Cortex of kidney (tissue), 1 donor: ENCODE measurements around the gene ANKS3.

Experiments used
- DNase-seq: peaks from one replicate; lab custom pipeline; 2025; lab: John Stamatoyannopoulos, UW

ANKS3 gene

DNA sequence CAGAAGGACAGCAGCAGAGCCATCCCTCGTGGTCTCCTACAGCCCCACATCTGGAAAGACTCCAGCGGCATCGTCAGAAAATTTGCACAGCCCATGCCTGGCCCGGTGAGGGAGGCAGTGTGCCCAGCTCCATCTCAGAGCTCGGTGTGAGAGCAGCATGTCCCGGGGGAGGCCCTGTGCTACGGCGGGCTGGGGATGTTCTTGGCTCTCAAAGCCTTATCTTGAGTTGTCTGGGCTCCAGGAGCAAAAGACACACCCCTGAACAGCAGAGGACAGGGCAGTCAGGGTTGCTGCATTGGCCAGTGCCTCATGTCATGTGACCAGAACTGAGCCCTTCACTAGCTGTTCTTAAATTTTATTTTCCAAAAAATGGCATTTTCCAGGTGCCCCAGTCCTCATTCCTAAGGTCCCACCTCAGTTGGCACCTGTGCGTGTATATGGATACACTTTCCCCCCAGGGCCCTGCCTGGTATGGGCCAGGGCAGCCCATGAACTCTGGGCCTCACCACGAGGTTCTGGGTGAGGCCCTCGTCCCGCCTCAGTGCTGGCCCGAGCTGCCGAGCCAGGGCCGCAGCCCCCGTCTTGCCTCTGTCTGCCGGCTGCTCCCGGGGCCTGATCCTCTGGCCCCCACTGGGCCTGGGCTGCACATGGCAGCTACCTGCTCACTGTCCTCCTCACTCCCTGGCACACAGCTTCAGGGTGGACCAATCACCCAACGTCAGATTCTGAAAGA lies 37.7 kb downstream of the ANKS3 start:
- no peak for DNase-seq

GRCh38 chr16:4695473-4696171 lies 38.4 kb downstream of the ANKS3 start:
- no peak for DNase-seq

GRCh38 chr16:4694642-4695451 lies 39.2 kb downstream of the ANKS3 start:
- no peak for DNase-seq

GRCh38 chr16:4693956-4694641 lies 40.0 kb downstream of the ANKS3 start:
- DNase-seq: no peak

DNA sequence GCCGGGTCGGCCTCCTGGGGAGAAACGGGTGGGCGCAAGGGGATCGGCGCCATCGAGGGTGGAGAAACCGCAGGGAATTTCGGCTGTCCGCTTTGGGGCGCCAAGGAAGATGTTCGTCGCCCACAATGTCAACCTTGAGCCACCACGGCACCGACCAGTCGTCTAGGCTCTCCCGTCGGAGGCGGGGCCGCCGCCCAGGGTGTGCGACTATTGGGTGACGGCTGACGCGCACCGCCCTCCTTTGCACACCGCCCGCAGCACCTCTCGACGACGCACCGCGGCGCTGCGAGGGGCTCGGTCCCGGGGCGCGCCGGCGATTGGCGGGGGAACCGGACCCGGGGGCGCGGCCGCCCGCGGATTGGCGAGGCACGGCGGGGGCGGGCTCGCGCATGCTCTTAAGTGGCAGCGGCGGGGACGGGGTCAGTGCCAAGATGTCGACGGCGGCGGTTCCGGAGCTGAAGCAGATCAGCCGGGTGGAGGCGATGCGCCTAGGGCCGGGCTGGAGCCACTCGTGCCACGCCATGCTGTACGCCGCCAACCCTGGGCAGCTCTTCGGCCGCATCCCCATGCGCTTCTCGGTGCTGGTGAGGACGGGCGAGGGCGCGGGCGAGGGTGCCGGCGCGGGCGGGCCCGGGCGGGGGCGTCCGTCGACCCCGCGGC lies 40.6 kb downstream of the ANKS3 start, which contains the start of gene NUDT16L1:
Gene NUDT16L1, plus strand, starts transcription at position 267 of the 660 bp plus-strand sequence. Its CDS starts 165 bp downstream, at position 432.
- DNase-seq: peak; percentile 92

DNA sequence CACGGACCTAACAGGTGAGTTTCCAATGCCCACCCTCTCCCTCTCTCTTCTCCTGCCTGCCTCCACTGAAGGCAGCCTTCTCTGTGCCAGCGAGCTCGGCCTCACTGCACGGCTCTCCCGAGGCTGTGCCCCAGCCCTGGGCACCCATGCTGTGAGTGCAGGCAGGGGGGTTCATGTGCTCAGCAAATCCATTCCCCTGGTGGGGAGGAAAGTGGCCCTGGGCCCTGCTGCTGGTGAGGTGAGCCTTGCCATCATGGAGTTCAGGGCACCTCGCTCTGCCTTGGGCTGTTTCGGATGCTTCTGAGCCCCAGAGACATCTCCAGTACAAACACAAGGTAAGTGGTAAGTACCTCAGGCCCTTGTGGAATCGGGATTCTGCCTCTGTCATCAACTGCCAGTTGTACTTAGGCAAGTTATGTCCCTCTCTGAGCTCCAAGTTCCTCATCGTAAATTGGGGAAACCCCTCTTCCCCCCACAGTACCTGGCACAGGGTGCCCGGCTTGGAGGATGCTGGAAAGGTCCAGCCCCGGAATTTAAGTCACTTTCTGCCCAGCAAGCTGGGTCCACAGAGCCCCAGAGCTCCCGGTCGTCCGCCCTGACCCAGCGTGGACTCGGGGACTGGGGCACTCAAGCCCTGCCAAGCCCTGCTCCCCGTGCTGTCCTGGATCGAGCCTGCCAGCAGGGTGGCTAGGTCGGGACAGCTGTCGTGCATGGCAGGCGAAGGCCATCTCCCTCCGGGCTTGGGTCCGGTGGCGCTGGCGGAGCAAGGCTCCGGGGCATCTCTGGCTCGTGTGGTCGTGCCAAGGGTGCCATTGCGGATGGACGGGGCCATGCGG lies 41.4 kb downstream of the ANKS3 start:
- DNase-seq: no peak

GRCh38 chr16:4691666-4692412 lies 42.2 kb downstream of the ANKS3 start:
- DNase-seq: no peak

- DNase-seq: no peak
Measured at GRCh38 chr16:4690946-4691665, 43.0 kb downstream of the ANKS3 start.

GRCh38 chr16:4689864-4690704 lies 44.0 kb downstream of the ANKS3 start:
- DNase-seq: no peak

GRCh38 chr16:4689091-4689671 lies 44.9 kb downstream of the ANKS3 start:
- no peak for DNase-seq

- no peak for DNase-seq
Measured at GRCh38 chr16:4688674-4689045, 45.4 kb downstream of the ANKS3 start.

DNA sequence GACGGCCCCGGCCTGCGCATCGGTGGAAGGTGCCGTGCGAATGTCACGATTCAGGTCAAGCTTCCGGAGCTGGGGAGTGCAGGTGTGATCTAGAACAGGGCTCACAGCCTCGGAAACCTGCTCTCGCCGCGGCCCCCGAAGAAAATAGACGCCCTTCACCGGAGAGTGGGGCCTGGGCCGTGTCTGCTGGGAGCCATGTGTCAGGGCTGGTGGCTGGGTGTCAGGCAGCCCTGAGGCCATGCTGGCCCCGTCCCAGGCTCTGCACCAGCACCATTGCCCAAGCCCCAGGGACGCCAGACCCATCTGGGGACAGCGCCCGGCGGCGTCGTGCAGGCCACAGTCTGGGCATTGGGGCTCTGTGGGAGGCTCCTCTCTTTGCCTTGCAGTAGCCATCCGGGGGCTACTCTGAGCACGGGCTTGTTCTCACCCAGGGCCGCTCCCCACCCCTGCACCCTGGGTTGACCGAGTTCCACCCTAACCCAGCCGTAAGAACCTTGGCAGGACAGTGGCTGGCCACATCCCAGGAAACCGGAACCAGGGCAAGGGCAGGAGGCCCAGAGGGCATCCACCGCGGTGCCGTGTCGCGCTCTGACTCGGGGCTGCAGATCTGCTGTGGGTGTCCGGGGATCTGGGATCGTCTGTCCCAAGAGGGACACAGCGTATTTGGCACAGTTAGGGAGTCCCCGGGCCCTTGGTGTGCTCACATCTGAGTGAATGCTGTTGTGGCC lies 46.0 kb downstream of the ANKS3 start:
- no peak for DNase-seq

DNA sequence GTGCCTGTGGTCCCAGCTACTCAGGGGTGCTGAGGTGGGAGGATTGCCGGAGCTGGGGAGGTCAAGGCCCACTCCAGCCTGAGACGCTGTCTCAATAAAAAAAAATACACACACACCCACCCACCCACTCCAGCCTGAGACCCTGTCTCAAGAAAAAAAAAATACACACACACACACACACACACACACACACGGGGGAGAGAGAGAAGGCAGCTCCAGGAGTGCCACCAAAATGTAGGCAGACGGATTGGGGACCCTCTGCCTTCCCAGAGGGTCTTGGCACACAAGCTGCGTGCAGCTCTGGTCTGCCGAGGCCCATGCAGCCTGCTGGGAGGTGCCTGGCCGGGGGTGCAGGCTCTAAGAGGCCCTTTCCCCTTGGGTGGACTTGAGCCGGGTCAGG lies 46.7 kb downstream of the ANKS3 start:
- DNase-seq: no peak

DNA sequence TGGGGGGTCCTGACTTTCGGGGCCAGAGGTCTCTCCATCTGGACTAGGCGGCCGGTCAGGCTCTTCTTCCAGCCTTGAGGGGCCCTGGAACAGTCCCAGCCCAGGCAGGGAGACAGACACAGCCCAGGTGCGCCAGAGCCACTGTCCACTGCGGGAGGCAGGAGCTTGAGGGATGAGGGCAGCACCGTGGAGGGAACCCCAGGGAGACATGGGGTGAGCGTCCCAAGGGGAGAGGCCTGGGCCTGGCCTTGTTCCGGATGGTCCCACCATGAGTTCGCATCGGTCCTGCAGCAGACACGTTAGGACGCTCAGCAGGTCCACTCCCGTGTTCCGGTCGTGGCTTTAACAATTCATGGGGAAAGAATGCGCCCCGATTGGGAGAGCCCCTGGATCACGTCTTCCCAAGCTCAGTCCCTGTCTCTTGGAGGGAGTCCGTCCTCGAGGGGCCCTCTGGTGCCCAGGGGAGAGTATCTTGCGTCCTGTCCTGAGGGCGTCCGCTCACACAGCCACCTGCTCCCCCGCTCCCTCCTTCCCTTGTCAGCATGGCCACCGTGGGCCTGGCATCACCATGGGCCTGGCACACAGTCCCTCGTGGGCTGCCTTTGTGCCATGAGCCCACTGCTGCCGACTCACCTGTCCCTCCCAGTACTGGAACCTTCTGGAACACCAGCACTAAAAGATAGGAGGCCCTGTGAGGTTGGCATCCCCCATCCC lies 47.4 kb downstream of the ANKS3 start:
- DNase-seq: no peak

DNA sequence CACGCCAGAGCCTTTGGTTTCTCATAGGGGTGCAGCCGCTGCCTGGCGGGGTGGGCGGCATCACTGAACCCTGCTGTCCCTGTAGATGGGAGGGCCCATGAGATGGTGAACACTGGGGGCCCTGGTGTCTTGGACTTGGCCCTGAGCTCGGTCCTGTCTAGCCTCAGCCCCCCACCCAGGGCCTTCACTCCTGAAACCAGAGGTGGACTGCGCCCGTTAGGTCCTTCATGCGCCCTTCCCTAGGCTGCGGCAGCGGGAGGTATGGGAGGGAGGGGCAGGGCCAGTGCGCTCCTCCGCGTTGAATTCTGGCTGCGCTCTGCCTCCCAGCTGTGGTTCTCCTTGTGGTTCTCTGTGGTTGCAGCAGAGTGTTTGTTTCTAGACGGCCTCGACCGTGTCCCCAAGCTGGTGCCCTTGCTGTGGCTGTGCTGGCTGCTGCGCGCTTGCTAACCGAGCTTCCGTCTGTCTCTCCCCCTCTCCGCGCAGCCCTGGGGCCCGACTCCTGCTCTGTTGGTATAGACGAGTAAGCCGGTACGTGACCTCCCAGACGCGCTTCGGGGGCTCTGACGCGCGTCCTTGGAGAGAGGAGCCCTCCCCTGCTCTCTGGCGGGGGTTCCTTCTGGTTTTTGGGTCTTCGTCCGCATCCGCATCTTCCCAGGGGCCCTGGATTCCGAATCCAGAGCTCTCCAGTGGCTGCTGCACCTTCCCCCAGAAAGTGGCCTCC lies 48.1 kb downstream of the ANKS3 start:
- no peak for DNase-seq

GRCh38 chr16:4685292-4685691 lies 48.8 kb downstream of the ANKS3 start:
- DNase-seq: no peak
